Measurements from ENCODE around the gene ACVR1. TPM values are rescaled to one million over a fixed set of nuclear protein-coding genes. Genes with fewer than 3 reads are reported as not detected.

Gene ACVR1
- polyA plus RNA-seq, 1 of the 3 experiments (the other 2 are of a cell fraction): 22.4 TPM

GRCh38 chr2:157779794-157780193, 96.3 kb downstream of the ACVR1 start:
- Histone ChIP-seq H3K27me3 (ENCODE audit: insufficient read depth) (no peaks in the 10 kb centered on the region), H3K9me3 (no peaks in the 10 kb centered on the region), H3K79me2 (ENCODE audit: insufficient read depth) (no peaks in the 10 kb centered on the region), H3K4me1 (ENCODE audit: control insufficient read depth in 1 of 2, insufficient read depth in 2 of 2, low read depth in 1 of 2, low read length in 1 of 2) (peaks cover 5 to 10% of the 10 kb centered on the region in 2 experiments; a peak in 2 of 4 replicates), H2AFZ (ENCODE audit: low read depth) (no peak overlapping the region), H3K4me3 (ENCODE audit: low read depth in 2 of 2, low read length in 1 of 2) (no peak overlapping the region), H3K36me3 (replicated peaks in 1 of 2; ENCODE audit: control insufficient read depth in 1 of 2, insufficient read depth in 2 of 2, low read length in 1 of 2) (peaks cover 31 to 48% of the 10 kb centered on the region in 2 experiments), H3F3A (replicated peaks; ENCODE audit: insufficient read depth) (no peaks in the 10 kb centered on the region), H3K27ac (ENCODE audit: low read depth in 2 of 2, low read length in 1 of 2) (no peak overlapping the region), H3K4me2 (no peak overlapping the region), H3K9ac (no peak overlapping the region), H4K20me1 (ENCODE audit: insufficient read depth) (peaks cover 16% of the 10 kb centered on the region; the same call in 1 of the 2 replicates), H3K9me2 (no peaks in the 10 kb centered on the region)
- TF ChIP-seq EZH2phosphoT487 (IDR thresholded peaks at IDR 0.05; ENCODE audit: borderline replicate concordance, low read depth) (no peak), CTCF (IDR thresholded peaks at IDR 0.05) (no peak), EP300 (IDR thresholded peaks at IDR 0.05; ENCODE audit: borderline replicate concordance in 1 of 2, low read depth in 1 of 2, low read length in 1 of 2) (no peak), TCF12 (IDR thresholded peaks at IDR 0.05) (no peak), MXI1 (IDR thresholded peaks at IDR 0.05; ENCODE audit: low read depth, low read length) (no peak), GATA2 (CRISPR knock-in tag; IDR thresholded peaks at IDR 0.05) (no peak), ELF1 (IDR thresholded peaks at IDR 0.05) (no peak), FOXJ3 (CRISPR knock-in tag; IDR thresholded peaks at IDR 0.05) (no peak), USF1 (IDR thresholded peaks at IDR 0.05; ENCODE audit: borderline replicate concordance, low read depth) (no peak), POLR2AphosphoS5 (IDR thresholded peaks at IDR 0.05; ENCODE audit: low read depth, low read length) (no peak), JUND (IDR thresholded peaks at IDR 0.05) (no peak), RFX5 (IDR thresholded peaks at IDR 0.05; ENCODE audit: low read length) (no peak), YY1 (IDR thresholded peaks at IDR 0.05; ENCODE audit: low read depth) (no peak), FOXM1 (IDR thresholded peaks at IDR 0.05; ENCODE audit: low read depth) (no peak), RXRA (IDR thresholded peaks at IDR 0.05; ENCODE audit: borderline replicate concordance, low read depth) (no peak)
- TF ChIP-seq, protein P1, sequence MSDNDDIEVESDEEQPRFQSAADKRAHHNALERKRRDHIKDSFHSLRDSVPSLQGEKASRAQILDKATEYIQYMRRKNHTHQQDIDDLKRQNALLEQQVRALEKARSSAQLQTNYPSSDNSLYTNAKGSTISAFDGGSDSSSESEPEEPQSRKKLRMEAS (IDR thresholded peaks at IDR 0.05; ENCODE audit: low read depth): no peak
- TF ChIP-seq, protein P2, sequence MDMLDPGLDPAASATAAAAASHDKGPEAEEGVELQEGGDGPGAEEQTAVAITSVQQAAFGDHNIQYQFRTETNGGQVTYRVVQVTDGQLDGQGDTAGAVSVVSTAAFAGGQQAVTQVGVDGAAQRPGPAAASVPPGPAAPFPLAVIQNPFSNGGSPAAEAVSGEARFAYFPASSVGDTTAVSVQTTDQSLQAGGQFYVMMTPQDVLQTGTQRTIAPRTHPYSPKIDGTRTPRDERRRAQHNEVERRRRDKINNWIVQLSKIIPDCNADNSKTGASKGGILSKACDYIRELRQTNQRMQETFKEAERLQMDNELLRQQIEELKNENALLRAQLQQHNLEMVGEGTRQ (IDR thresholded peaks at IDR 0.05; ENCODE audit: borderline replicate concordance, low read depth, low read length): no peak
- TF ChIP-seq, protein P3, sequence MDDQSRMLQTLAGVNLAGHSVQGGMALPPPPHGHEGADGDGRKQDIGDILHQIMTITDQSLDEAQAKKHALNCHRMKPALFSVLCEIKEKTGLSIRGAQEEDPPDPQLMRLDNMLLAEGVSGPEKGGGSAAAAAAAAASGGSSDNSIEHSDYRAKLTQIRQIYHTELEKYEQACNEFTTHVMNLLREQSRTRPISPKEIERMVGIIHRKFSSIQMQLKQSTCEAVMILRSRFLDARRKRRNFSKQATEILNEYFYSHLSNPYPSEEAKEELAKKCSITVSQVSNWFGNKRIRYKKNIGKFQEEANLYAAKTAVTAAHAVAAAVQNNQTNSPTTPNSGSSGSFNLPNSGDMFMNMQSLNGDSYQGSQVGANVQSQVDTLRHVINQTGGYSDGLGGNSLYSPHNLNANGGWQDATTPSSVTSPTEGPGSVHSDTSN (IDR thresholded peaks at IDR 0.05): no peak
- WGBS (ENCODE audit: low lambda C conversion rate): 69% methylated on average over 2 of the region's 2 CpGs
- no peak for DNase-seq
- CTCF ChIA-PET: interaction anchor here (0.8 to 1.6 kb wide), 5 partner anchors 96 to 287 kb away, joined by 3 to 5 read pairs (median 3); partner anchors contain the start of gene ACVR1
- POLR2A ChIA-PET: no interaction called here

Data from SK-N-SH (cell line).